Stimulated activated CD4-positive, alpha-beta T cell treated with anti-CD3 and anti-CD28 coated beads, Interleukin-15, amount 100 ng/mL, for 24 hours (primary cell): ENCODE measurements around the gene ECHS1.
"Not testable (repeated sequence)": the region's sequence is repeated elsewhere in the genome, so short reads cannot be mapped to it uniquely, and the experiment has no call there.

Source experiments
- DNase-seq: peaks from one replicate; pipeline ENCODE4 v3.0.0-alpha.2; 2020

Gene ECHS1

GRCh38 chr10:133397938-133398337, 24.8 kb upstream of the ECHS1 start:
- DNase-seq = no peak

GRCh38 chr10:133396035-133396624, 23.0 kb upstream of the ECHS1 start:
- no peak for DNase-seq

GRCh38 chr10:133394801-133395221, 21.7 kb upstream of the ECHS1 start:
- no peak for DNase-seq

GRCh38 chr10:133394064-133394663, 21.0 kb upstream of the ECHS1 start, which contains the start of gene MTG1:
TSS of gene MTG1 (plus strand) at chr10:133394157. CDS start at chr10:133394221, 64 bp downstream.
- DNase-seq = peak; percentile 96

GRCh38 chr10:133393401-133394063, 20.4 kb upstream of the ECHS1 start:
- no peak for DNase-seq

- peak; percentile 49 for DNase-seq
Measured at GRCh38 chr10:133391761-133392518, 18.8 kb upstream of the ECHS1 start.

- DNase-seq = no peak
Measured at GRCh38 chr10:133391249-133391635, 18.1 kb upstream of the ECHS1 start.

- peak; percentile 37 for DNase-seq
Measured at GRCh38 chr10:133390597-133391248, 17.6 kb upstream of the ECHS1 start.

- peak; percentile 49 for DNase-seq
Measured at GRCh38 chr10:133388973-133389818, 16.0 kb upstream of the ECHS1 start.

GRCh38 chr10:133388236-133388972, 15.2 kb upstream of the ECHS1 start:
- no peak for DNase-seq

- not testable (repeated sequence) for DNase-seq
Measured at GRCh38 chr10:133386951-133387350, 13.8 kb upstream of the ECHS1 start.

- DNase-seq = no peak
Measured at GRCh38 chr10:133385214-133385613, 12.1 kb upstream of the ECHS1 start.

- DNase-seq = no peak
Measured at GRCh38 chr10:133384071-133384470, 10.9 kb upstream of the ECHS1 start.

GRCh38 chr10:133383551-133383950, 10.4 kb upstream of the ECHS1 start:
- no peak for DNase-seq

GRCh38 chr10:133381036-133381435, 7.9 kb upstream of the ECHS1 start:
- no peak for DNase-seq

- DNase-seq = no peak
Measured at GRCh38 chr10:133379801-133380666, 6.9 kb upstream of the ECHS1 start.

GRCh38 chr10:133379152-133379800, 6.1 kb upstream of the ECHS1 start, which contains the start of gene PAOX:
TSS of gene PAOX (plus strand) at chr10:133379262. CDS start at chr10:133379317, 55 bp downstream.
- DNase-seq = peak; percentile 75

- DNase-seq = peak; percentile 74
Measured at GRCh38 chr10:133378251-133379096, 5.3 kb upstream of the ECHS1 start.
